MCF 10A (cell line): ENCODE data around the gene GAN. TPM values are rescaled to one million over a fixed set of nuclear protein-coding genes. Genes with fewer than 3 reads are reported as not detected.

ENCODE experiments used
- BruUV-seq: library from RNA; stranded (reverse); fragments of 400-500 nt; replicated peaks from 2 replicates; lab custom pipeline; 2021; lab: Mats Ljungman, UMichigan
- CTCF ChIA-PET: fragments of 300-600 bp; sonication (Branson Sonifier 250); formaldehyde crosslinking; extraction: SDS; loops from one replicate; lab custom pipeline; 2021; ENCODE audit warnings: antibody characterized with exemption, inconsistent platforms; lab: Yijun Ruan, JAX
- POLR2A ChIA-PET: fragments of 300-600, 350-650 bp; sonication (Branson Sonifier 250); formaldehyde crosslinking; extraction: SDS; loops from one replicate; lab custom pipeline; 2020; ENCODE audit warnings: antibody characterized with exemption, inconsistent platforms; lab: Yijun Ruan, JAX
- DNase-seq: peaks from one replicate; pipeline ENCODE4 v3.0.0-alpha.2; 2018; ENCODE audit not compliant: unreplicated experiment
- H3K27ac Mint-ChIP-seq: one replicate; pipeline ENCODE4 v1.8.0; 2022; ENCODE audit warnings: mild to moderate bottlenecking, low read depth, mixed read lengths; ENCODE audit not compliant: unreplicated experiment
- H3K27me3 Mint-ChIP-seq: one replicate; pipeline ENCODE4 v1.8.0; 2022; ENCODE audit warnings: mixed read lengths; ENCODE audit not compliant: insufficient read depth, unreplicated experiment
- H3K36me3 Mint-ChIP-seq: one replicate; pipeline ENCODE4 v1.8.0; 2022; ENCODE audit warnings: mild to moderate bottlenecking, moderate library complexity, mixed read lengths; ENCODE audit not compliant: insufficient read depth, unreplicated experiment
- H3K4me1 Mint-ChIP-seq: one replicate; pipeline ENCODE4 v1.8.0; 2022; ENCODE audit warnings: mixed read lengths; ENCODE audit not compliant: insufficient read depth, unreplicated experiment
- H3K4me3 Mint-ChIP-seq: one replicate; pipeline ENCODE4 v1.8.0; 2022; ENCODE audit warnings: mild to moderate bottlenecking, moderate library complexity, mixed read lengths; ENCODE audit not compliant: unreplicated experiment
- H3K9me3 Mint-ChIP-seq: one replicate; pipeline ENCODE4 v1.8.0; 2022; ENCODE audit warnings: mixed read lengths; ENCODE audit not compliant: unreplicated experiment
- intact Hi-C: fragments of 100-400 bp; cut with micrococcal nuclease; formaldehyde crosslinking; loops from 2 replicates; pipeline ENCODE4 v1.14.1; 2022
- total RNA-seq: library from RNA; stranded (reverse); gene quantifications from 2 replicates; pipeline ENCODE4 v1.2.3, GENCODE V29; 2022
- TF ChIP-seq, protein P1 (sequence below): fragments of 200-600 bp; IDR thresholded peaks from one replicate; pipeline ENCODE4 v1.8.0; 2022; ENCODE audit warnings: antibody characterized with exemption, mild to moderate bottlenecking; ENCODE audit not compliant: unreplicated experiment

The GAN gene
- total RNA-seq, 1 experiment from 2014 or later = 12.4 TPM

DNA sequence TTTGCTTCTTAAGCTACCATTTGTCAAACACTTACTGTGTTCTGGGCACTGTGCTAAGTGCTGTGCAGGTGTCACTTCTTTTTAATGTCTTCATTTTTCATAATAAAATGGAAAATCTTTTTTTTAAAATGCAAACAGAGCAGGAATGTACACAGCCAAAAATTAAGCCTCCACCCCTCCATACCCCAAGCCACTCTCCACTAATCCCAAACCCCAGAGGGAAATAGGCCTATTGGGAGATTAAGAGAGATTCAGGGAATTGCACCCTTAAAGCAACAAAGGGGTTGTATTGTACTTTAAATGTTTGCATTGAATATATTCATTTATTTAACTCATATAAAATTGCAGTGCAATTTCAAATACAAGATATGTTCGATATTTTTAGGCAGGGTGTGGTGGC lies 28.6 kb upstream of the GAN start:
- H3K9me3 Mint-ChIP-seq = no peaks in the 10 kb centered on the region

DNA sequence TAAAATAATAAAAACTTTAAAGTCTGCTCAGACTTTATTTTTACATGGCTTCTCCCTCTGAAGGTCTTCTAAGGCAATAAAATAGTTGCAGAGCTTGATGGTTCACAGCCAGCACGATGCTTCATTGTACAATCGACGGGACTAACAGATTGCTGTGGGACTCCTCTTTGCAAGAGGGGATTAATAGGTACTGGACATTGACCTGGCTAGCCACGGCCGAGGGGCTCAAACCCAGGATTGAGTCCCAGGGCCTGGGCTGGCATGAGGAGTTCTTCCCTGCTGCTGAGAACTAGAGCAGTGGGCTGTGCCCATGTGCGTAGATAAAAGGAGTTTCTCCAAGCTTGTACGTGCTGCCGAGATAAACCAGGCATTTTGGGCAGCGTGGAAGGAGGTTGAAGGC lies 23.6 kb upstream of the GAN start:
- TF ChIP-seq, protein P1, sequence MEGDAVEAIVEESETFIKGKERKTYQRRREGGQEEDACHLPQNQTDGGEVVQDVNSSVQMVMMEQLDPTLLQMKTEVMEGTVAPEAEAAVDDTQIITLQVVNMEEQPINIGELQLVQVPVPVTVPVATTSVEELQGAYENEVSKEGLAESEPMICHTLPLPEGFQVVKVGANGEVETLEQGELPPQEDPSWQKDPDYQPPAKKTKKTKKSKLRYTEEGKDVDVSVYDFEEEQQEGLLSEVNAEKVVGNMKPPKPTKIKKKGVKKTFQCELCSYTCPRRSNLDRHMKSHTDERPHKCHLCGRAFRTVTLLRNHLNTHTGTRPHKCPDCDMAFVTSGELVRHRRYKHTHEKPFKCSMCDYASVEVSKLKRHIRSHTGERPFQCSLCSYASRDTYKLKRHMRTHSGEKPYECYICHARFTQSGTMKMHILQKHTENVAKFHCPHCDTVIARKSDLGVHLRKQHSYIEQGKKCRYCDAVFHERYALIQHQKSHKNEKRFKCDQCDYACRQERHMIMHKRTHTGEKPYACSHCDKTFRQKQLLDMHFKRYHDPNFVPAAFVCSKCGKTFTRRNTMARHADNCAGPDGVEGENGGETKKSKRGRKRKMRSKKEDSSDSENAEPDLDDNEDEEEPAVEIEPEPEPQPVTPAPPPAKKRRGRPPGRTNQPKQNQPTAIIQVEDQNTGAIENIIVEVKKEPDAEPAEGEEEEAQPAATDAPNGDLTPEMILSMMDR = no peak
- POLR2A ChIA-PET = no interaction called here
- H3K27me3 Mint-ChIP-seq = no peaks in the 10 kb centered on the region
- CTCF ChIA-PET = interaction anchor here (1.0 to 2.1 kb wide), 2 partner anchors 23 to 27 kb away, joined by 4 to 5 read pairs; partner anchors contain the start of gene GAN
- no peak for DNase-seq
- BruUV-seq = no TSS peak
- no peak overlapping the region for H3K4me3 Mint-ChIP-seq
- intact Hi-C loops = no loop called here
- no peaks in the 10 kb centered on the region for H3K9me3 Mint-ChIP-seq
- no peak overlapping the region for H3K27ac Mint-ChIP-seq
- peaks cover 22% of the 10 kb centered on the region for H3K4me1 Mint-ChIP-seq
- H3K36me3 Mint-ChIP-seq = no peaks in the 10 kb centered on the region

More for the DNA sequence above, 28.6 kb upstream of the GAN start:
- Mint-ChIP-seq H3K4me1 (no peaks in the 10 kb centered on the region), H3K36me3 (no peaks in the 10 kb centered on the region), H3K27ac (no peak overlapping the region), H3K27me3 (no peaks in the 10 kb centered on the region), H3K4me3 (no peak overlapping the region)
- no peak for DNase-seq
- ChIA-PET CTCF (interaction anchor here (1.0 to 2.2 kb wide), 3 partner anchors 20 to 81 kb away, joined by 3 to 7 read pairs (median 3); no protein-coding TSS in a partner anchor), POLR2A (interaction anchor here (0.6 to 1.3 kb wide), 4 partner anchors 23 to 787 kb away, joined by 3 read pairs; partner anchors contain the start of gene BCO1)
- intact Hi-C loops = no loop called here
- BruUV-seq = no TSS peak
- TF ChIP-seq, protein P1 = no peak

DNA sequence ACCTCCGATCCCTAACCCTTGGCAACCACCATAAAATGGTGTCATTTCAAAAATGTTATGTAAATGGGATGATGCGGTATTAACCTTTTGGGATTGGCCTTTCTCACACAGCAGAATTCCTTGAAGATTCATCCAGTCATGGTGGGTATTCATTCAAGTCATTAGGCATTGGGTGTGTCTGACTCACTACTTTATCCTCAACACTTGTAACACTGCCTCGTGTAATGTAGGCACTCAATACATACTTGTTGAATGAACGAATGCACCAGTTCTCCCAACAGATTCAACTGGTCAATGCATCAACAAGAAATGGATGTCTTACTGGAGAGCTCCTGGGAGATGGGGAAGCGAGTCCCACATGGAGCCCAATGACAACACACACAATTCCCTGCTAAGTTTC lies 21.8 kb upstream of the GAN start:
- H3K27me3 Mint-ChIP-seq = no peaks in the 10 kb centered on the region
- intact Hi-C loops = no loop called here
- no peaks in the 10 kb centered on the region for H3K36me3 Mint-ChIP-seq
- peaks cover 22% of the 10 kb centered on the region for H3K4me1 Mint-ChIP-seq
- peak overlapping the region; percentile 92 for H3K27ac Mint-ChIP-seq
- no peaks in the 10 kb centered on the region for H3K9me3 Mint-ChIP-seq
- CTCF ChIA-PET = interaction anchor here (0.6 to 2.0 kb wide), 3 partner anchors 29 to 446 kb away, joined by 3 to 5 read pairs (median 3); no protein-coding TSS in a partner anchor
- H3K4me3 Mint-ChIP-seq = no peak overlapping the region
- no TSS peak for BruUV-seq
- POLR2A ChIA-PET = interaction anchor here (1.6 to 2.5 kb wide), 2 partner anchors 22 to 216 kb away, joined by 3 to 17 read pairs; partner anchors contain the start of genes C16orf46 and GAN
- TF ChIP-seq, protein P1 = no peak
- DNase-seq = no peak

- H3K36me3 Mint-ChIP-seq = no peaks in the 10 kb centered on the region
- no peaks in the 10 kb centered on the region for H3K27me3 Mint-ChIP-seq
- H3K4me1 Mint-ChIP-seq = peaks cover 22% of the 10 kb centered on the region
- peak overlapping the region; percentile 92 for H3K27ac Mint-ChIP-seq
- TF ChIP-seq, protein P1 = no peak
- H3K9me3 Mint-ChIP-seq = no peaks in the 10 kb centered on the region
- BruUV-seq = no TSS peak
- ChIA-PET POLR2A (interaction anchor here (0.6 to 2.5 kb wide), 5 partner anchors 20 to 258 kb away, joined by 3 to 17 read pairs (median 4); partner anchors contain the start of genes C16orf46 and GAN), CTCF (interaction anchor here (0.6 to 2.0 kb wide), 3 partner anchors 15 to 89 kb away, joined by 3 to 5 read pairs (median 3); no protein-coding TSS in a partner anchor)
- H3K4me3 Mint-ChIP-seq = peak overlapping the region; percentile 43
- intact Hi-C loops = no loop called here
- DNase-seq = peak; percentile 37
Observed at GRCh38 chr16:81293909-81294802, 20.6 kb upstream of the GAN start.
